AG10803 (cell line): Measurements from ENCODE around the gene STK32C.
"Not testable (repeated sequence)": the region's sequence is repeated elsewhere in the genome, so short reads cannot be mapped to it uniquely, and the experiment has no call there.

ENCODE experiments used
- DNase-seq: peaks from one replicate; pipeline ENCODE4 v3.0.0; 2010; ENCODE audit warnings: low read depth
- H3K4me3 ChIP-seq: 2 replicates; pipeline ENCODE4 v1.5.1; 2011; ENCODE audit warnings: mild to moderate bottlenecking, low read length, control low read depth
- CTCF ChIP-seq: conservative IDR thresholded peaks from 2 replicates; pipeline ENCODE4 v1.5.1; 2011; ENCODE audit warnings: mild to moderate bottlenecking, low read length, control low read depth, inconsistent platforms

STK32C gene

GRCh38 chr10:132338876-132339275 is 31.1 kb upstream of the STK32C start:
- H3K4me3 ChIP-seq = no peak overlapping the region
- DNase-seq = no peak
- TF ChIP-seq CTCF = no peak

GRCh38 chr10:132337854-132338253 is 30.1 kb upstream of the STK32C start:
- H3K4me3 ChIP-seq, DNase-seq: not testable (repeated sequence)

GRCh38 chr10:132336919-132337407 is 29.2 kb upstream of the STK32C start:
- no peak for DNase-seq
- peak overlapping the region; percentile 1; the same call in 1 of the 2 replicates for H3K4me3 ChIP-seq
- no peak for TF ChIP-seq CTCF

GRCh38 chr10:132336064-132336746 is 28.5 kb upstream of the STK32C start:
- no peak for TF ChIP-seq CTCF
- no peak for DNase-seq
- no peak overlapping the region for H3K4me3 ChIP-seq

GRCh38 chr10:132335189-132336063 is 27.7 kb upstream of the STK32C start:
- TF ChIP-seq CTCF = no peak
- H3K4me3 ChIP-seq = no peak overlapping the region
- no peak for DNase-seq

- no peak for TF ChIP-seq CTCF
- DNase-seq = no peak
- no peak overlapping the region for H3K4me3 ChIP-seq
Measured at GRCh38 chr10:132334631-132335188, 27.0 kb upstream of the STK32C start.

GRCh38 chr10:132333386-132333785 is 25.6 kb upstream of the STK32C start:
- H3K4me3 ChIP-seq = no peak overlapping the region
- no peak for DNase-seq
- no peak for TF ChIP-seq CTCF
